Liver (tissue), 9 donors: ENCODE data around the gene RPP21. TPM values are rescaled to one million over a fixed set of nuclear protein-coding genes. Genes with fewer than 3 reads are reported as not detected.

ENCODE experiments used
- DNase-seq: peaks from one replicate; pipeline ENCODE4 v3.0.0-alpha.2; 2017; ENCODE audit warnings: low spot score
- H3K27ac ChIP-seq, 2 donors: one replicate each; pipeline ENCODE4 v1.7.0; 2013; ENCODE audit warnings: inconsistent platforms in 2 of 2, low read length in 2 of 2, control low read depth in 1 of 2, low read depth in 1 of 2, mild to moderate bottlenecking in 1 of 2
- H3K27me3 ChIP-seq, 4 donors: one replicate each; pipeline versions ENCODE4 v1.6.1 to v1.7.0; 2013; ENCODE audit warnings: low read length in 3 of 4, inconsistent platforms in 1 of 4, mild to moderate bottlenecking in 1 of 4, moderate library complexity in 1 of 4; ENCODE audit not compliant: control insufficient read depth in 4 of 4, insufficient read depth in 4 of 4
- H3K36me3 ChIP-seq, 4 donors: one replicate each; pipeline versions ENCODE4 v1.6.1 to v1.7.0; 2013; ENCODE audit warnings: low read length in 3 of 4, mild to moderate bottlenecking in 3 of 4, low read depth in 1 of 4, moderate library complexity in 1 of 4; ENCODE audit not compliant: control insufficient read depth in 4 of 4, insufficient read depth in 3 of 4
- H3K4me1 ChIP-seq, 4 donors: one replicate each; pipeline versions ENCODE4 v1.6.1 to v1.7.0; 2013; ENCODE audit warnings: low read length in 3 of 4, mild to moderate bottlenecking in 3 of 4, moderate library complexity in 1 of 4; ENCODE audit not compliant: control insufficient read depth in 4 of 4, insufficient read depth in 4 of 4
- H3K4me3 ChIP-seq, 3 donors: one replicate each; pipeline versions ENCODE4 v1.6.1 to v1.7.0; 2013; ENCODE audit warnings: low read length in 3 of 3, control low read depth in 1 of 3, low read depth in 1 of 3, mild to moderate bottlenecking in 1 of 3
- H3K9ac ChIP-seq, 2 donors: one replicate each; pipeline ENCODE4 v1.7.0; 2013; ENCODE audit warnings: low read length in 2 of 2, mild to moderate bottlenecking in 2 of 2, moderate library complexity in 2 of 2, control low read depth in 1 of 2, low read depth in 1 of 2
- H3K9me3 ChIP-seq, 4 donors: one replicate each; pipeline versions ENCODE4 v1.6.1 to v1.7.0; 2013; ENCODE audit warnings: low read length in 3 of 4; ENCODE audit not compliant: control insufficient read depth in 4 of 4
- ATF3 ChIP-seq: IDR thresholded peaks from 2 replicates; pipeline ENCODE4 v1.6.1; 2016; ENCODE audit warnings: antibody characterized with exemption
- CTCF ChIP-seq: fragments of 150-350 bp; IDR thresholded peaks from 2 replicates; pipeline ENCODE4 v1.5.1; 2017; ENCODE audit warnings: improper control_type of control experiment, low read depth, low read length; ENCODE audit not compliant: missing input control
- EGR1 ChIP-seq, 2 donors: IDR thresholded peaks; 2 replicates each; pipeline ENCODE4 v1.6.1; 2016 to 2018; ENCODE audit warnings: antibody characterized with exemption in 2 of 2, low read depth in 2 of 2
- FOXA1 ChIP-seq: IDR thresholded peaks from 2 replicates; pipeline ENCODE4 v1.6.1; 2016; ENCODE audit warnings: antibody characterized with exemption
- FOXA2 ChIP-seq: IDR thresholded peaks from 2 replicates; pipeline ENCODE4 v1.6.1; 2016; ENCODE audit warnings: antibody characterized with exemption
- GABPA ChIP-seq, 2 donors: IDR thresholded peaks in 1 of 2; conservative IDR thresholded peaks in 1 of 2; 2 replicates each; pipeline ENCODE4 v1.6.1; 2016; ENCODE audit warnings: antibody characterized with exemption in 2 of 2, mild to moderate bottlenecking in 1 of 2, moderate library complexity in 1 of 2
- HNF4A ChIP-seq, 2 donors: conservative IDR thresholded peaks; 2 replicates each; pipeline ENCODE4 v1.6.1; 2016; ENCODE audit warnings: antibody characterized with exemption in 2 of 2, mild to moderate bottlenecking in 2 of 2
- HNF4G ChIP-seq: IDR thresholded peaks from 2 replicates; pipeline ENCODE4 v1.6.1; 2016; ENCODE audit warnings: antibody characterized with exemption
- JUND ChIP-seq, 2 donors: IDR thresholded peaks; 2 replicates each; pipeline ENCODE4 v1.6.1; 2016; ENCODE audit warnings: antibody characterized with exemption in 2 of 2
- MAX ChIP-seq: IDR thresholded peaks from 2 replicates; pipeline ENCODE4 v1.6.1; 2016; ENCODE audit warnings: antibody characterized with exemption
- NR2F2 ChIP-seq: IDR thresholded peaks from 2 replicates; pipeline ENCODE4 v1.6.1; 2016; ENCODE audit warnings: antibody characterized with exemption
- RAD21 ChIP-seq, 2 donors: IDR thresholded peaks; 2 replicates each; pipeline ENCODE4 v1.6.1; 2016; ENCODE audit warnings: antibody characterized with exemption in 2 of 2, mild to moderate bottlenecking in 2 of 2
- REST ChIP-seq: IDR thresholded peaks from 2 replicates; pipeline ENCODE4 v1.6.1; 2016; ENCODE audit warnings: antibody characterized with exemption, mild to moderate bottlenecking
- RXRA ChIP-seq, 2 donors: IDR thresholded peaks; 2 replicates each; pipeline ENCODE4 v1.6.1; 2017 to 2018; ENCODE audit warnings: antibody characterized with exemption in 2 of 2, mild to moderate bottlenecking in 1 of 2
- SP1 ChIP-seq: IDR thresholded peaks from 2 replicates; pipeline ENCODE4 v1.6.1; 2018; ENCODE audit warnings: antibody characterized with exemption, mild to moderate bottlenecking
- TAF1 ChIP-seq: conservative IDR thresholded peaks from 2 replicates; pipeline ENCODE4 v1.6.1; 2016; ENCODE audit warnings: antibody characterized with exemption, mild to moderate bottlenecking
- YY1 ChIP-seq: IDR thresholded peaks from 2 replicates; pipeline ENCODE4 v1.6.1; 2016; ENCODE audit warnings: antibody characterized with exemption, mild to moderate bottlenecking
- WGBS: extraction: QIAGEN DNeasy Blood & Tissue Kit; methylation state at CpG from one replicate; pipeline ENCODE4 v1.1.7; 2013; 5-methylcytosine and 5-hydroxymethylcytosine counted together
- polyA plus RNA-seq, 2 donors: library from polyadenylated mRNA; stranded (reverse) in 1 of 2; unstranded in 1 of 2; fragments of 200-250 nt in 1 of 2; fragments of >200 nt in 1 of 2; fragmentation: Nextera tagmentation in 1 of 2; extraction: Ambion mirVana in 1 of 2; gene quantifications; one replicate each; pipeline versions ENCODE4 v1.2.1 to v1.2.3, GENCODE V29; 2013 to 2015
- total RNA-seq, 2 donors: library from RNA; depleted of rRNA; stranded (reverse); fragments of >200 nt; gene quantifications; one replicate each; pipeline ENCODE4 v1.2.3, GENCODE V29; 2014
- TF ChIP-seq, protein P1 (sequence below): IDR thresholded peaks from 2 replicates; pipeline ENCODE4 v1.6.1; 2016; ENCODE audit warnings: antibody characterized with exemption
- donor health status: healthy.
- donor health status: healthy.
- donor health status: healthy.
- donor health status: healthy.
- donor health status: healthy.

Gene RPP21
- total and polyA plus RNA-seq, 4 donors: 9.3 to 32.9 (median 21.0) TPM

DNA sequence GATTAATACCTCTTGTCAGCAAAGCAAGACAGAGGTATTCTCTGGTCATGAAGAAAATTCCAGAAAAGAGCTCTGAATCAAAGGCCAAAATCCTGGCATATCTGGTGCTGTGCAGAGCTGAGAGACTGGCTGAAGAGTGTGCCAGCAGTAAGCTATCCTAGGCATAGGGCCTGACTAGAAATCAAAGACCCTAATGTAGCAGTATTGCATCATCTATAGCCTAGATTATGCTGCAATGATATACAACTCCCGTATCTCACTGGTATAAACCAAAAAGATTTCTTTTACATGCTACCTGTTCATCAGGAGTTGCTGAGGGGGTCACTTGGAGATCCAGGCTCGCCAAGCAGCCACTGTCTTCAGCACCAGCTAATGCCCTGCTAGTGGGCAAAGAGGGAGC is 49.1 kb upstream of the RPP21 start:
- TF ChIP-seq RAD21 (IDR thresholded peaks at IDR 0.05) (no peak), HNF4A (conservative IDR thresholded peaks at IDR 0.05) (no peak), NR2F2 (no peak), JUND (IDR thresholded peaks at IDR 0.05) (no peak), TAF1 (no peak), FOXA1 (no peak), YY1 (no peak), FOXA2 (no peak), REST (no peak), RXRA (IDR thresholded peaks at IDR 0.05) (no peak), EGR1 (IDR thresholded peaks at IDR 0.05; ENCODE audit: low read depth in 2 of 2) (no peak), SP1 (no peak), HNF4G (no peak), ATF3 (no peak), MAX (no peak), GABPA (IDR thresholded peaks at IDR 0.05 in 1 of 2, conservative IDR thresholded peaks at IDR 0.05 in 1 of 2) (no peak), CTCF (no peak)
- TF ChIP-seq, protein P1, sequence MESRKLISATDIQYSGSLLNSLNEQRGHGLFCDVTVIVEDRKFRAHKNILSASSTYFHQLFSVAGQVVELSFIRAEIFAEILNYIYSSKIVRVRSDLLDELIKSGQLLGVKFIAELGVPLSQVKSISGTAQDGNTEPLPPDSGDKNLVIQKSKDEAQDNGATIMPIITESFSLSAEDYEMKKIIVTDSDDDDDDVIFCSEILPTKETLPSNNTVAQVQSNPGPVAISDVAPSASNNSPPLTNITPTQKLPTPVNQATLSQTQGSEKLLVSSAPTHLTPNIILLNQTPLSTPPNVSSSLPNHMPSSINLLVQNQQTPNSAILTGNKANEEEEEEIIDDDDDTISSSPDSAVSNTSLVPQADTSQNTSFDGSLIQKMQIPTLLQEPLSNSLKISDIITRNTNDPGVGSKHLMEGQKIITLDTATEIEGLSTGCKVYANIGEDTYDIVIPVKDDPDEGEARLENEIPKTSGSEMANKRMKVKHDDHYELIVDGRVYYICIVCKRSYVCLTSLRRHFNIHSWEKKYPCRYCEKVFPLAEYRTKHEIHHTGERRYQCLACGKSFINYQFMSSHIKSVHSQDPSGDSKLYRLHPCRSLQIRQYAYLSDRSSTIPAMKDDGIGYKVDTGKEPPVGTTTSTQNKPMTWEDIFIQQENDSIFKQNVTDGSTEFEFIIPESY: no peak
- Histone ChIP-seq H3K4me3 (no peak overlapping the region), H3K36me3 (peaks cover 3 to 36% (median 20%) of the 10 kb centered on the region in 4 donors), H3K9me3 (no peaks in the 10 kb centered on the region), H3K27me3 (no peaks in the 10 kb centered on the region), H3K4me1 (no peaks in the 10 kb centered on the region), H3K27ac (no peak overlapping the region), H3K9ac (no peak overlapping the region)
- DNase-seq: no peak
- WGBS: 96% methylated on average over 2 of the region's 2 CpGs
